ENCODE results near the gene WBP4. TPM values are rescaled to one million over a fixed set of nuclear protein-coding genes. Genes with fewer than 3 reads are reported as not detected.
A peak's percentile ranks its signal among the peaks of the same experiment; 100 is the strongest.

Gene WBP4
- total RNA-seq, 1 experiment from 2014 or later: 9.8 TPM

- no peak for DNase-seq (ENCODE audit: low read depth)
Measured at GRCh38 chr13:41049480-41050440, 11.5 kb upstream of the WBP4 start.

- no peak for DNase-seq (ENCODE audit: low read depth)
Measured at GRCh38 chr13:41052441-41052840, 8.9 kb upstream of the WBP4 start.

GRCh38 chr13:41053384-41053826, 7.9 kb upstream of the WBP4 start:
- DNase-seq (ENCODE audit: low read depth): peak; percentile 30

GRCh38 chr13:41054212-41054877, 7.0 kb upstream of the WBP4 start:
- peak; percentile 83 for DNase-seq (ENCODE audit: low read depth)

- peak; percentile 26 for DNase-seq (ENCODE audit: low read depth)
Measured at GRCh38 chr13:41054919-41055619, 6.2 kb upstream of the WBP4 start.

- DNase-seq (ENCODE audit: low read depth): no peak
Measured at GRCh38 chr13:41056194-41056593, 5.1 kb upstream of the WBP4 start.

GRCh38 chr13:41056826-41057711, 4.2 kb upstream of the WBP4 start:
- DNase-seq (ENCODE audit: low read depth): no peak

GRCh38 chr13:41058295-41059070, 2.8 kb upstream of the WBP4 start:
- no peak for DNase-seq (ENCODE audit: low read depth)

- no peak for DNase-seq (ENCODE audit: low read depth)
Measured at GRCh38 chr13:41059456-41060081, 1.7 kb upstream of the WBP4 start.

- peak; percentile 86 for DNase-seq (ENCODE audit: low read depth)
Measured at GRCh38 chr13:41060082-41060723, 1.1 kb upstream of the WBP4 start.

- DNase-seq (ENCODE audit: low read depth): peak; percentile 74
Measured at GRCh38 chr13:41060724-41061074, 610 bp upstream of the WBP4 start.

- peak; percentile 68 for DNase-seq (ENCODE audit: low read depth)
Measured at GRCh38 chr13:41061914-41062837, 867 bp downstream of the WBP4 start.

GRCh38 chr13:41064493-41064892, 3.2 kb downstream of the WBP4 start:
- peak; percentile 90 for DNase-seq (ENCODE audit: low read depth)

- peak; percentile 73 for DNase-seq (ENCODE audit: low read depth)
Measured at GRCh38 chr13:41065078-41065477, 3.8 kb downstream of the WBP4 start.

- no peak for DNase-seq (ENCODE audit: low read depth)
Measured at GRCh38 chr13:41074523-41074922, 13.2 kb downstream of the WBP4 start.

GRCh38 chr13:41075034-41075433, 13.7 kb downstream of the WBP4 start:
- no peak for DNase-seq (ENCODE audit: low read depth)

GRCh38 chr13:41075485-41075884, 14.2 kb downstream of the WBP4 start:
- DNase-seq (ENCODE audit: low read depth): no peak

GRCh38 chr13:41077475-41077874, 16.2 kb downstream of the WBP4 start:
- no peak for DNase-seq (ENCODE audit: low read depth)

All from M059J (cell line).